Testis (tissue), 3 donors: Measurements from ENCODE around the gene DACT3. TPM values are rescaled to one million over a fixed set of nuclear protein-coding genes. Genes with fewer than 3 reads are reported as not detected.
A peak's percentile ranks its signal among the peaks of the same experiment; 100 is the strongest.

Source experiments
- DNase-seq: peaks from one replicate; pipeline ENCODE4 v3.0.0-alpha.2; 2019
- H3K27ac ChIP-seq, 2 donors: fragments of 200-600 bp; sonication (generic); one replicate each; pipeline ENCODE4 v1.5.1; 2019
- H3K27me3 ChIP-seq: fragments of 200-600 bp; sonication (generic); one replicate; pipeline ENCODE4 v1.5.1; 2019
- H3K36me3 ChIP-seq: fragments of 200-600 bp; sonication (generic); one replicate; pipeline ENCODE4 v1.5.1; 2017; ENCODE audit warnings: low read depth; ENCODE audit errors: missing control alignments
- H3K4me1 ChIP-seq: fragments of 200-600 bp; sonication (generic); one replicate; pipeline ENCODE4 v1.5.1; 2019
- H3K4me3 ChIP-seq, 2 donors: fragments of 200-600 bp; sonication (generic); one replicate each; pipeline ENCODE4 v1.5.1; 2017 to 2019
- H3K9me3 ChIP-seq: fragments of 200-600 bp; sonication (generic); one replicate; pipeline ENCODE4 v1.5.1; 2017
- POLR2A ChIP-seq: fragments of 450-650 bp; IDR thresholded peaks from one replicate; pipeline ENCODE4 v1.6.1; 2017; ENCODE audit warnings: antibody characterized with exemption, mild to moderate bottlenecking, moderate library complexity
- WGBS, 2 donors: methylation state at CpG; one replicate each; pipeline ENCODE4 v1.1.5; 2018; 5-methylcytosine and 5-hydroxymethylcytosine counted together
- intact Hi-C: fragments of 100-400 bp; cut with DNase I; formaldehyde crosslinking; loops from one replicate; pipeline ENCODE4 v1.15.1; 2023; ENCODE audit warnings: low total_unique reads
- polyA plus RNA-seq: library from polyadenylated mRNA; stranded (reverse); fragments of 350-450 nt; fragmentation: Illumina TruSeq; extraction: RNeasy Lipid Tissue Mini Kit (QIAGEN cat#74804); gene quantifications from one replicate; pipeline ENCODE4 v1.2.3, GENCODE V29; 2014; ENCODE audit warnings: low read depth, low replicate concordance; ENCODE audit not compliant: insufficient read depth
- total RNA-seq, 2 donors: library from RNA; depleted of rRNA; stranded (reverse); fragments of >200 nt; gene quantifications; one replicate each; pipeline ENCODE4 v1.2.3, GENCODE V29; 2016
- TF ChIP-seq, protein P1 (sequence below), 3 experiments: fragments of 450-650 bp in 2 of 3; fragments of 200-600 bp in 1 of 3; sonication (generic) in 1 of 3; IDR thresholded peaks; one replicate each; pipeline ENCODE4 v1.5.1; 2016 to 2019; ENCODE audit warnings: antibody characterized with exemption in 3 of 3, mild to moderate bottlenecking in 2 of 3, moderate library complexity in 1 of 3

The DACT3 gene
- total and polyA plus RNA-seq, 3 donors from 2014 or later: 17.2 to 30.6 (median 19.8) TPM

GRCh38 chr19:46606681-46607447 lies 54.1 kb downstream of the DACT3 start:
- WGBS, 2 donors: 81 to 83% methylated on average over 12 of the region's 12 CpGs
- Histone ChIP-seq H3K4me3 (no peak overlapping the region), H3K27ac (no peak overlapping the region), H3K9me3 (no peaks in the 10 kb centered on the region), H3K4me1 (peaks cover 35% of the 10 kb centered on the region), H3K36me3 (no peaks in the 10 kb centered on the region), H3K27me3 (no peaks in the 10 kb centered on the region)
- intact Hi-C loops: no loop called here
- TF ChIP-seq, protein P1, sequence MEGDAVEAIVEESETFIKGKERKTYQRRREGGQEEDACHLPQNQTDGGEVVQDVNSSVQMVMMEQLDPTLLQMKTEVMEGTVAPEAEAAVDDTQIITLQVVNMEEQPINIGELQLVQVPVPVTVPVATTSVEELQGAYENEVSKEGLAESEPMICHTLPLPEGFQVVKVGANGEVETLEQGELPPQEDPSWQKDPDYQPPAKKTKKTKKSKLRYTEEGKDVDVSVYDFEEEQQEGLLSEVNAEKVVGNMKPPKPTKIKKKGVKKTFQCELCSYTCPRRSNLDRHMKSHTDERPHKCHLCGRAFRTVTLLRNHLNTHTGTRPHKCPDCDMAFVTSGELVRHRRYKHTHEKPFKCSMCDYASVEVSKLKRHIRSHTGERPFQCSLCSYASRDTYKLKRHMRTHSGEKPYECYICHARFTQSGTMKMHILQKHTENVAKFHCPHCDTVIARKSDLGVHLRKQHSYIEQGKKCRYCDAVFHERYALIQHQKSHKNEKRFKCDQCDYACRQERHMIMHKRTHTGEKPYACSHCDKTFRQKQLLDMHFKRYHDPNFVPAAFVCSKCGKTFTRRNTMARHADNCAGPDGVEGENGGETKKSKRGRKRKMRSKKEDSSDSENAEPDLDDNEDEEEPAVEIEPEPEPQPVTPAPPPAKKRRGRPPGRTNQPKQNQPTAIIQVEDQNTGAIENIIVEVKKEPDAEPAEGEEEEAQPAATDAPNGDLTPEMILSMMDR (IDR thresholded peaks at IDR 0.05): no peak
- TF ChIP-seq POLR2A: no peak
- DNase-seq: no peak

GRCh38 chr19:46606019-46606418 lies 55.0 kb downstream of the DACT3 start:
- no peaks in the 10 kb centered on the region for H3K27me3 ChIP-seq
- H3K4me1 ChIP-seq: peaks cover 35% of the 10 kb centered on the region
- no peak overlapping the region for H3K27ac ChIP-seq
- TF ChIP-seq POLR2A: no peak
- TF ChIP-seq, protein P1 (IDR thresholded peaks at IDR 0.05): no peak
- intact Hi-C loops: no loop called here
- H3K4me3 ChIP-seq: no peak overlapping the region
- no peaks in the 10 kb centered on the region for H3K9me3 ChIP-seq
- DNase-seq: no peak
- no peaks in the 10 kb centered on the region for H3K36me3 ChIP-seq
- WGBS, 2 donors: 89 to 90% methylated on average over 10 to 11 of the region's 11 CpGs

DNA sequence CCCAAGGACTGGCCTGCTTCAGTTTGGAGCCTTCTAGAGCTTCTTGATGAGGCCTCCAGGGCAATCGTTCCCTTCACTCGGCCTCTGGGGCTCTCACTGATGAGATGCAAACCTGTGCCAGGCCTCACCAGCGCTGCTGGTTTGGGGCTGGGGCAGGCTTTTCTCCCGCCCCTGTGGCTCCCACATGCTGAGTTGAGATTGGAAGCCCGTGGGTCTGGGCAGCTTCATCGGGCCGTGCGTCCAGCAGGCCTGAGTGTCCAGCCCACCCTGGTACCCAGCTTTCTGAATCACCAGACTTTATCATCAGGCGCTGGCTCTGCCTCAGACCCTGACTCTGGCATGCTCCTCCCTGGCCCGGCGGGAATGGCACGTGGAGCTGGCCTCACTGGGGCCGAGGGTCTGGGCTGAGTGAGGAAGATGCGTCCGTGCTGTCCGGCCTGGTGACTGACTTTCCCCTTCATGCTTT lies 55.6 kb downstream of the DACT3 start:
- 74% methylated on average over 3 to 16 of the region's 16 CpGs for WGBS, 2 donors
- intact Hi-C loops: no loop called here
- no peaks in the 10 kb centered on the region for H3K9me3 ChIP-seq
- TF ChIP-seq, protein P1 (IDR thresholded peaks at IDR 0.05): no peak
- TF ChIP-seq POLR2A: no peak
- H3K4me1 ChIP-seq: peaks cover 35% of the 10 kb centered on the region
- peak; percentile 11 for DNase-seq
- H3K36me3 ChIP-seq: no peaks in the 10 kb centered on the region
- no peak overlapping the region for H3K27ac ChIP-seq
- H3K4me3 ChIP-seq: no peak overlapping the region
- no peaks in the 10 kb centered on the region for H3K27me3 ChIP-seq

GRCh38 chr19:46604781-46605355 lies 56.1 kb downstream of the DACT3 start:
- Histone ChIP-seq H3K4me1 (peaks cover 39% of the 10 kb centered on the region), H3K27me3 (no peaks in the 10 kb centered on the region), H3K27ac (no peak overlapping the region), H3K9me3 (no peaks in the 10 kb centered on the region), H3K4me3 (no peak overlapping the region), H3K36me3 (no peaks in the 10 kb centered on the region)
- WGBS, 2 donors: 68 to 70% methylated on average over 11 to 13 of the region's 13 CpGs
- no peak for TF ChIP-seq POLR2A
- TF ChIP-seq, protein P1 (IDR thresholded peaks at IDR 0.05): no peak
- intact Hi-C loops: no loop called here
- DNase-seq: peak; percentile 13
